Liver (tissue), 9 donors: ENCODE measurements around the gene SMIM35. TPM values are rescaled to one million over a fixed set of nuclear protein-coding genes. Genes with fewer than 3 reads are reported as not detected.
A peak's percentile ranks its signal among the peaks of the same experiment; 100 is the strongest.

ENCODE experiments used
- DNase-seq: peaks from one replicate; pipeline ENCODE4 v3.0.0-alpha.2; 2017; ENCODE audit warnings: low spot score
- H3K27ac ChIP-seq, 2 donors: one replicate each; pipeline ENCODE4 v1.7.0; 2013; ENCODE audit warnings: inconsistent platforms in 2 of 2, low read length in 2 of 2, control low read depth in 1 of 2, low read depth in 1 of 2, mild to moderate bottlenecking in 1 of 2
- H3K27me3 ChIP-seq, 4 donors: one replicate each; pipeline versions ENCODE4 v1.6.1 to v1.7.0; 2013; ENCODE audit warnings: low read length in 3 of 4, inconsistent platforms in 1 of 4, mild to moderate bottlenecking in 1 of 4, moderate library complexity in 1 of 4; ENCODE audit not compliant: control insufficient read depth in 4 of 4, insufficient read depth in 4 of 4
- H3K36me3 ChIP-seq, 4 donors: one replicate each; pipeline versions ENCODE4 v1.6.1 to v1.7.0; 2013; ENCODE audit warnings: low read length in 3 of 4, mild to moderate bottlenecking in 3 of 4, low read depth in 1 of 4, moderate library complexity in 1 of 4; ENCODE audit not compliant: control insufficient read depth in 4 of 4, insufficient read depth in 3 of 4
- H3K4me1 ChIP-seq, 4 donors: one replicate each; pipeline versions ENCODE4 v1.6.1 to v1.7.0; 2013; ENCODE audit warnings: low read length in 3 of 4, mild to moderate bottlenecking in 3 of 4, moderate library complexity in 1 of 4; ENCODE audit not compliant: control insufficient read depth in 4 of 4, insufficient read depth in 4 of 4
- H3K4me3 ChIP-seq, 3 donors: one replicate each; pipeline versions ENCODE4 v1.6.1 to v1.7.0; 2013; ENCODE audit warnings: low read length in 3 of 3, control low read depth in 1 of 3, low read depth in 1 of 3, mild to moderate bottlenecking in 1 of 3
- H3K9ac ChIP-seq, 2 donors: one replicate each; pipeline ENCODE4 v1.7.0; 2013; ENCODE audit warnings: low read length in 2 of 2, mild to moderate bottlenecking in 2 of 2, moderate library complexity in 2 of 2, control low read depth in 1 of 2, low read depth in 1 of 2
- H3K9me3 ChIP-seq, 4 donors: one replicate each; pipeline versions ENCODE4 v1.6.1 to v1.7.0; 2013; ENCODE audit warnings: low read length in 3 of 4; ENCODE audit not compliant: control insufficient read depth in 4 of 4
- ATF3 ChIP-seq: IDR thresholded peaks from 2 replicates; pipeline ENCODE4 v1.6.1; 2016; ENCODE audit warnings: antibody characterized with exemption
- EGR1 ChIP-seq, 2 donors: IDR thresholded peaks; 2 replicates each; pipeline ENCODE4 v1.6.1; 2016 to 2018; ENCODE audit warnings: antibody characterized with exemption in 2 of 2, low read depth in 2 of 2
- FOXA1 ChIP-seq: IDR thresholded peaks from 2 replicates; pipeline ENCODE4 v1.6.1; 2016; ENCODE audit warnings: antibody characterized with exemption
- GABPA ChIP-seq, 2 donors: IDR thresholded peaks in 1 of 2; conservative IDR thresholded peaks in 1 of 2; 2 replicates each; pipeline ENCODE4 v1.6.1; 2016; ENCODE audit warnings: antibody characterized with exemption in 2 of 2, mild to moderate bottlenecking in 1 of 2, moderate library complexity in 1 of 2
- HNF4A ChIP-seq, 2 donors: conservative IDR thresholded peaks; 2 replicates each; pipeline ENCODE4 v1.6.1; 2016; ENCODE audit warnings: antibody characterized with exemption in 2 of 2, mild to moderate bottlenecking in 2 of 2
- JUND ChIP-seq, 2 donors: IDR thresholded peaks; 2 replicates each; pipeline ENCODE4 v1.6.1; 2016; ENCODE audit warnings: antibody characterized with exemption in 2 of 2
- MAX ChIP-seq: IDR thresholded peaks from 2 replicates; pipeline ENCODE4 v1.6.1; 2016; ENCODE audit warnings: antibody characterized with exemption
- NR2F2 ChIP-seq: IDR thresholded peaks from 2 replicates; pipeline ENCODE4 v1.6.1; 2016; ENCODE audit warnings: antibody characterized with exemption
- RAD21 ChIP-seq, 2 donors: IDR thresholded peaks; 2 replicates each; pipeline ENCODE4 v1.6.1; 2016; ENCODE audit warnings: antibody characterized with exemption in 2 of 2, mild to moderate bottlenecking in 2 of 2
- REST ChIP-seq: IDR thresholded peaks from 2 replicates; pipeline ENCODE4 v1.6.1; 2016; ENCODE audit warnings: antibody characterized with exemption, mild to moderate bottlenecking
- RXRA ChIP-seq, 2 donors: IDR thresholded peaks; 2 replicates each; pipeline ENCODE4 v1.6.1; 2017 to 2018; ENCODE audit warnings: antibody characterized with exemption in 2 of 2, mild to moderate bottlenecking in 1 of 2
- SP1 ChIP-seq: IDR thresholded peaks from 2 replicates; pipeline ENCODE4 v1.6.1; 2018; ENCODE audit warnings: antibody characterized with exemption, mild to moderate bottlenecking
- TAF1 ChIP-seq: conservative IDR thresholded peaks from 2 replicates; pipeline ENCODE4 v1.6.1; 2016; ENCODE audit warnings: antibody characterized with exemption, mild to moderate bottlenecking
- YY1 ChIP-seq: IDR thresholded peaks from 2 replicates; pipeline ENCODE4 v1.6.1; 2016; ENCODE audit warnings: antibody characterized with exemption, mild to moderate bottlenecking
- ZBTB33 ChIP-seq: IDR thresholded peaks from 2 replicates; pipeline ENCODE4 v1.6.1; 2016; ENCODE audit warnings: antibody characterized with exemption
- WGBS: extraction: QIAGEN DNeasy Blood & Tissue Kit; methylation state at CpG from one replicate; pipeline ENCODE4 v1.1.7; 2013; 5-methylcytosine and 5-hydroxymethylcytosine counted together
- polyA plus RNA-seq, 2 donors: library from polyadenylated mRNA; stranded (reverse) in 1 of 2; unstranded in 1 of 2; fragments of 200-250 nt in 1 of 2; fragments of >200 nt in 1 of 2; fragmentation: Nextera tagmentation in 1 of 2; extraction: Ambion mirVana in 1 of 2; gene quantifications; one replicate each; pipeline versions ENCODE4 v1.2.1 to v1.2.3, GENCODE V29; 2013 to 2015
- total RNA-seq, 2 donors: library from RNA; depleted of rRNA; stranded (reverse); fragments of >200 nt; gene quantifications; one replicate each; pipeline ENCODE4 v1.2.3, GENCODE V29; 2014
- donor health status: healthy.
- donor health status: healthy.
- donor health status: healthy.
- donor health status: healthy.
- donor health status: healthy.

SMIM35 gene
- total and polyA plus RNA-seq, 4 donors: 0.07 TPM; not detected in 3

- H3K27me3 ChIP-seq: no peaks in the 10 kb centered on the region
- no peaks in the 10 kb centered on the region for H3K36me3 ChIP-seq
- no peaks in the 10 kb centered on the region for H3K4me1 ChIP-seq
- H3K4me3 ChIP-seq: no peak overlapping the region
- TF ChIP-seq RXRA (IDR thresholded peaks at IDR 0.05): no peak
- TF ChIP-seq RAD21 (IDR thresholded peaks at IDR 0.05): no peak
- no peak for TF ChIP-seq HNF4A (conservative IDR thresholded peaks at IDR 0.05)
- TF ChIP-seq ZBTB33: no peak
- TF ChIP-seq YY1: no peak
- no peak for TF ChIP-seq ATF3
- TF ChIP-seq JUND (IDR thresholded peaks at IDR 0.05): no peak
- TF ChIP-seq FOXA1: no peak
- no peak for TF ChIP-seq SP1
- no peak for TF ChIP-seq MAX
- no peak for TF ChIP-seq NR2F2
- no peak for TF ChIP-seq EGR1 (IDR thresholded peaks at IDR 0.05; ENCODE audit: low read depth in 2 of 2)
- TF ChIP-seq REST: no peak
- no peak for TF ChIP-seq GABPA (IDR thresholded peaks at IDR 0.05 in 1 of 2, conservative IDR thresholded peaks at IDR 0.05 in 1 of 2)
- no peaks in the 10 kb centered on the region for H3K9me3 ChIP-seq
- DNase-seq: no peak
- no peak overlapping the region for H3K9ac ChIP-seq
- H3K27ac ChIP-seq: no peak overlapping the region
- 66% methylated on average over 8 of the region's 8 CpGs for WGBS
Observed at GRCh38 chr11:118111019-118111743, 24.4 kb upstream of the SMIM35 start.

GRCh38 chr11:118109231-118109630, 22.5 kb upstream of the SMIM35 start:
- no peak for TF ChIP-seq FOXA1
- no peak for TF ChIP-seq ATF3
- TF ChIP-seq TAF1: no peak
- TF ChIP-seq RXRA (IDR thresholded peaks at IDR 0.05): peak in 1 of 2 donors; percentile 35
- TF ChIP-seq NR2F2: peak; percentile 86
- Histone ChIP-seq H3K36me3 (no peaks in the 10 kb centered on the region), H3K4me3 (no peak overlapping the region), H3K9me3 (no peaks in the 10 kb centered on the region), H3K27me3 (no peaks in the 10 kb centered on the region), H3K27ac (no peak overlapping the region), H3K9ac (no peak overlapping the region), H3K4me1 (no peaks in the 10 kb centered on the region)
- WGBS: 71% methylated on average over 2 of the region's 2 CpGs
- no peak for DNase-seq
